Measurements from ENCODE around the gene MEGF11.

Gene MEGF11

DNA sequence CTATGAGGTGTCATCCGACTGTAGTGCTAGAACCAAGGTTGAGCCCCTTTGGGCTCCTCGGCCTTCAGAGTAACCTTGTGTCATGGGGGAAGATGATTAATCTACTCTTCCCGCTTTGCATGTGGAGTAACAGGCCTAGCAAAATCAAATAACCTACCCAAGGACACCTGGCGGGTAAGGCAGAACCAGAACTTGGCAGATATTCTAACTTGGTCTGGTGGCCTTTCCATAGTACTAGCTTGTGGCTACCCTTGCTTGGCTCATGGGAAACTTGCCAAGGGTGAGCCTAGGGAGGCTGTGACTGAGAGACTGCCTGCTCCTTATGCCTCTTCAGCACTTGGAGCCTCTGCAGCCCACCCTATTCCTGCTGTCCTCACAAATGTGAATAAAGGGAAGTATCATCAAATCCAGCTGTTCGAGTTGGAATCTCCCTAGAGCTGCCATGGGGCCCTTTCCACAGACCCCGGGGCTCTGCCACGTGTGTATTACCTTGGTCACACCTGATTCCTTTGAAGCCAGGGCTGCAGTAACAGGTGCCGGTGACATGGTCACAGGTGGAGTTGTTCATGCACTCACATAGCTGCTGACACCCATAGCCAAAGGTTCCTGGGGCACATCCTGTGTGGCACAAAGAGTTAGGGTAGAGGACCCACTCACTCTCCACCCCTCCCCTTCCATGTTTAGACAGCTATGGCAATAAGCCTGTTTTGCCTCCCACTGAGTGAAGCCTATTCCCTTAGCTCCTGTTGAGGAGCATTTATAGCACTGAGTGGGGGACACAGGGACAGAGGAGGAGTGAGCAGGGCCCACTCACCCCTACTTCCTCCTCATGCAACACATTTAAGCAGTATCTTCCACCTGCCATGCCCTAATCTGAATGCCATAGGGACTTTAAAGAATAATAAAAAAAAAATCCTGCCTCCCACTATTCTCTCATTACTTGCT lies 338.3 kb downstream of the MEGF11 start:
- no peaks in the 10 kb centered on the region for H3K27me3 ChIP-seq (ENCODE audit: insufficient read depth, low read length, poor library complexity, severe bottlenecking)
- TF ChIP-seq EZH2phosphoT487 (IDR thresholded peaks at IDR 0.05; ENCODE audit: borderline replicate concordance) (no peak), CTCF (conservative IDR thresholded peaks at IDR 0.05; ENCODE audit: low read length) (no peak)
- H3K9me2 ChIP-seq (replicated peaks; ENCODE audit: low read depth, low read length) = no peaks in the 10 kb centered on the region
- no peak overlapping the region for H2AFZ ChIP-seq (ENCODE audit: low read length)
- no peaks in the 10 kb centered on the region for H3K4me1 ChIP-seq (ENCODE audit: insufficient read depth, low read length, poor library complexity, severe bottlenecking)
- H3K4me3 ChIP-seq (ENCODE audit: low read length, poor library complexity, severe bottlenecking) = no peak overlapping the region
- no peak overlapping the region for H3K4me2 ChIP-seq (ENCODE audit: low read depth, low read length, poor library complexity, severe bottlenecking)
- no peaks in the 10 kb centered on the region for H4K20me1 ChIP-seq (ENCODE audit: insufficient read depth, low read length, poor library complexity, severe bottlenecking)
- H3K36me3 ChIP-seq (ENCODE audit: insufficient read depth, low read length) = peaks cover 5% of the 10 kb centered on the region; the same call in 1 of the 2 replicates
- H3F3A ChIP-seq (ENCODE audit: low read depth) = no peaks in the 10 kb centered on the region
- H3K9me3 ChIP-seq (ENCODE audit: insufficient read depth, low read depth, low read length) = no peaks in the 10 kb centered on the region
- H3K9ac ChIP-seq (ENCODE audit: low read depth, low read length, poor library complexity, severe bottlenecking) = no peak overlapping the region
- H3K79me2 ChIP-seq (ENCODE audit: insufficient read depth, low read length) = no peaks in the 10 kb centered on the region

GRCh38 chr15:65914386-65914785 lies 339.2 kb downstream of the MEGF11 start:
- H3K4me3 ChIP-seq (ENCODE audit: low read length, poor library complexity, severe bottlenecking) = no peak overlapping the region
- H3K9me2 ChIP-seq (replicated peaks; ENCODE audit: low read depth, low read length) = no peaks in the 10 kb centered on the region
- no peaks in the 10 kb centered on the region for H4K20me1 ChIP-seq (ENCODE audit: insufficient read depth, low read length, poor library complexity, severe bottlenecking)
- H3K79me2 ChIP-seq (ENCODE audit: insufficient read depth, low read length) = no peaks in the 10 kb centered on the region
- no peaks in the 10 kb centered on the region for H3F3A ChIP-seq (ENCODE audit: low read depth)
- no peak overlapping the region for H2AFZ ChIP-seq (ENCODE audit: low read length)
- no peaks in the 10 kb centered on the region for H3K9me3 ChIP-seq (ENCODE audit: insufficient read depth, low read depth, low read length)
- no peaks in the 10 kb centered on the region for H3K4me1 ChIP-seq (ENCODE audit: insufficient read depth, low read length, poor library complexity, severe bottlenecking)
- no peaks in the 10 kb centered on the region for H3K27me3 ChIP-seq (ENCODE audit: insufficient read depth, low read length, poor library complexity, severe bottlenecking)
- peaks cover 5% of the 10 kb centered on the region; the same call in 1 of the 2 replicates for H3K36me3 ChIP-seq (ENCODE audit: insufficient read depth, low read length)
- no peak for TF ChIP-seq CTCF (conservative IDR thresholded peaks at IDR 0.05; ENCODE audit: low read length)
- TF ChIP-seq EZH2phosphoT487 (IDR thresholded peaks at IDR 0.05; ENCODE audit: borderline replicate concordance) = no peak
- no peak overlapping the region for H3K4me2 ChIP-seq (ENCODE audit: low read depth, low read length, poor library complexity, severe bottlenecking)
- H3K9ac ChIP-seq (ENCODE audit: low read depth, low read length, poor library complexity, severe bottlenecking) = no peak overlapping the region

DNA sequence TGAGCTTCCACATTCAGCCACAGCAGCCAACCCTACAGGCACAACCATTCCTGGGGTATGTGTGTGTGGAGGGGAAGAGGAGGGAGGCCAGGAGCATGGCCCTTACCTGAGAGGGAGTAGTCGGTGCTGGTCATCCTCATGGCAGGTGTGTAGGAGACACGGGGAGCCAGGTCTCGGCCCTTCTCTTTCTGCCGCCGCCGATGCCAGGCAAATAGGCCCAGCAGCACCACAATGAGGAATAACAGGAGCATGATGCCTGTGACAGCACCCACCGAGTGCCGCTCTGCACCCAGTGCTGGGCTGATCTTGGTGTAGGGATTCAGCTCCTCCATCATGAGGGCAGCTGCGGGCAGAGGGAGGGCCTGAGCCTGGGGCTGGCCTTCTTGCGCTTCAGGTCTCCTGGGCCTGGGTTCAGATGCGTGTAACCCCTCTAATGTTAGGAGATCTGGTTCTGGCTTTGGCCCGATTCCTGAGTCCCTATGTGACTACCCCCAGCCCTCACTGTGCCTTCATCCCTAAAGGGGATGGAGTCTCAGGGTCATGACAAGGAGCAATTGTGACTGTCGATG lies 339.8 kb downstream of the MEGF11 start:
- Histone ChIP-seq H3K27me3 (ENCODE audit: insufficient read depth, low read length, poor library complexity, severe bottlenecking) (no peaks in the 10 kb centered on the region), H3K4me2 (ENCODE audit: low read depth, low read length, poor library complexity, severe bottlenecking) (no peak overlapping the region), H3K79me2 (ENCODE audit: insufficient read depth, low read length) (no peaks in the 10 kb centered on the region), H3K9me2 (replicated peaks; ENCODE audit: low read depth, low read length) (no peaks in the 10 kb centered on the region), H4K20me1 (ENCODE audit: insufficient read depth, low read length, poor library complexity, severe bottlenecking) (no peaks in the 10 kb centered on the region), H3K9ac (ENCODE audit: low read depth, low read length, poor library complexity, severe bottlenecking) (no peak overlapping the region), H3F3A (ENCODE audit: low read depth) (no peaks in the 10 kb centered on the region), H3K9me3 (ENCODE audit: insufficient read depth, low read depth, low read length) (no peaks in the 10 kb centered on the region), H3K4me3 (ENCODE audit: low read length, poor library complexity, severe bottlenecking) (no peak overlapping the region), H2AFZ (ENCODE audit: low read length) (no peak overlapping the region), H3K36me3 (ENCODE audit: insufficient read depth, low read length) (peaks cover 5% of the 10 kb centered on the region; the same call in 1 of the 2 replicates), H3K4me1 (ENCODE audit: insufficient read depth, low read length, poor library complexity, severe bottlenecking) (no peaks in the 10 kb centered on the region)
- TF ChIP-seq CTCF (conservative IDR thresholded peaks at IDR 0.05; ENCODE audit: low read length) (no peak), EZH2phosphoT487 (IDR thresholded peaks at IDR 0.05; ENCODE audit: borderline replicate concordance) (no peak)
